Measurements from ENCODE around the gene SAFB.

SAFB gene

DNA sequence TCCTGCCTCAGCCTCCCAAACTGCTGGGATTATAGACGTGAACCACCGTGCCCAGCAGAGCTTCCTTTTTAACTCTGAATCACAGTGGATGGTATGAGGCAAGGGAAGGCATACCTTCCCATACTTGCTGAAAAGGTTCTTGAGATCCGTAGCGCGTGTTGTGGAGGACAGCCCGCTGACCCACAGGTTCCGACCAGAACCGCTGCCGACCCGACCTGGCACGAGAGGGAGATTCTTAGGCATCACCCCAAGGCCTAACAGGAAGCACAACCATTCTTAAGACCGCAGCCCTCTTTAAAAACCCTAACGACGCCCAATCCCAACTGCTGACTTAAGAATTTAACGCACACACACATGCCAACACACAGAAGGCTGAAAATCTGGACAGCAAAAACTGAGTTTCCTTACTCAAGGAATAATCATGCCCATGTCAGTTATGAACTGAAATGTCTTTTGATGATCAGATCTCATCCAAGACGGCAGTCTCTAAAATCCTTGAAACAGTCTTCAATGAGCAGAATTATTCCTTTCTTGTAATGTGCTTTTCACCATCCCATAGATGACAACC, 12.9 kb upstream of the SAFB start:
- no peak for TF ChIP-seq CTCF (IDR thresholded peaks at IDR 0.05)
- Histone ChIP-seq H3K9me3 (no peaks in the 10 kb centered on the region), H3K36me3 (peaks cover 92% of the 10 kb centered on the region), H3K4me1 (ENCODE audit: control insufficient read depth in 1 of 2, insufficient read depth in 1 of 2, low read depth in 1 of 2, low read length in 1 of 2) (no peaks in the 10 kb centered on the region), H3K27me3 (no peaks in the 10 kb centered on the region), H3K4me3 (ENCODE audit: low read depth in 1 of 2, low read length in 1 of 2) (no peak overlapping the region), H3K27ac (no peak overlapping the region)

DNA sequence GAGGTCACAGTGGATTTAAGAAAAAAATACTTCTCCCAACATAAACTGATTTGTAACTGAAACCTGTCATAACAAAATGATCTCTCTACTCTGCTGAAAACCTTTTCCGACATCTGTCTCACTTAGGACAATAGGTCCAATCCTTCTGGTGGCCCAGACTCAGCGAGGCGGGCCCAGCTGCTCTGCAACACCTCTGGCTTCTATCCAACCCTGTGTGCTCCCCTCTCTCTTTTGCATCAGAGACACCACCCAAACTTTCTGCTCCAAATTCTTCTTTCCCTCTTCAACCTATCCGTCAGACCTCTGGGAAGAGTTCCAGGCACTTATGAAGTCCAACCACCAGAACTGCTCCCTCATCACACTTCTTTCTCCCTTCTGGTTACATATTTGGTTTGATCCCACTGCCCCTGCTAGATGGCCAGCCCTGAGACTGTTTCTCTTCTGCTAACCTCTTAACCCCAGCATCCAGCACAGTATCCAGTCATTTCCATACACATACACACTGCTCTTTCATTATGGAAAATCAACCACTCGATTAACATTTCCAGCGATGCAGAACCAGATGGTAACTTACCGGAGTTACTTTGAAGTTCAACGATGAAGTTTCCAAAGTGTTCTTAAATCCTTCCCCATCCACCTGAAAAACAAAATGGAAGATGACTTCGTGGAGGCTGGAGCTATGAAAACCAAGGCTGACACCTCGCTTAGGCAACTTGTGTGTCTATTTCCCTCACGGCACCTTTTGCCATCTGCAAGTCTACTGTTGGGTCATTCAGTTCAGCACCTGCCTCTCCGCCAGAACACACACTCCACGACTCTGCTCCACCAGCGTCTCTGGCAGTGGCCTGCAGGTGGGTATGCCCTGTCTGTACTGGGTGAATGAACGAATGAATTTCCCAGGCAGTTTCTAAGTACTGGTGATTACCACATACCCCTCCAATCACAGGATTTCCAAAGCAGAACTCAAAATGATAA, 9.7 kb upstream of the SAFB start:
- peaks cover 88% of the 10 kb centered on the region for H3K36me3 ChIP-seq
- H3K9me3 ChIP-seq, result no peaks in the 10 kb centered on the region
- no peaks in the 10 kb centered on the region for H3K27me3 ChIP-seq
- H3K27ac ChIP-seq, result no peak overlapping the region
- no peaks in the 10 kb centered on the region for H3K4me1 ChIP-seq (ENCODE audit: control insufficient read depth in 1 of 2, insufficient read depth in 1 of 2, low read depth in 1 of 2, low read length in 1 of 2)
- TF ChIP-seq CTCF (IDR thresholded peaks at IDR 0.05), result no peak
- no peak overlapping the region for H3K4me3 ChIP-seq (ENCODE audit: low read depth in 1 of 2, low read length in 1 of 2)

- H3K27ac ChIP-seq, result no peak overlapping the region
- peaks cover 5 to 7% of the 10 kb centered on the region in 2 experiments for H3K4me1 ChIP-seq (ENCODE audit: control insufficient read depth in 1 of 2, insufficient read depth in 1 of 2, low read depth in 1 of 2, low read length in 1 of 2)
- H3K36me3 ChIP-seq, result peaks cover 80% of the 10 kb centered on the region
- H3K4me3 ChIP-seq (ENCODE audit: low read depth in 1 of 2, low read length in 1 of 2), result no peak overlapping the region
- no peaks in the 10 kb centered on the region for H3K9me3 ChIP-seq
- no peaks in the 10 kb centered on the region for H3K27me3 ChIP-seq
- no peak for TF ChIP-seq CTCF (IDR thresholded peaks at IDR 0.05)
Measured at GRCh38 chr19:5615756-5616327, 7.0 kb upstream of the SAFB start.

GRCh38 chr19:5617080-5617479, 5.8 kb upstream of the SAFB start:
- no peaks in the 10 kb centered on the region for H3K27me3 ChIP-seq
- no peak overlapping the region for H3K27ac ChIP-seq
- peaks cover 16 to 19% of the 10 kb centered on the region in 2 experiments for H3K4me1 ChIP-seq (ENCODE audit: control insufficient read depth in 1 of 2, insufficient read depth in 1 of 2, low read depth in 1 of 2, low read length in 1 of 2)
- no peak overlapping the region for H3K4me3 ChIP-seq (ENCODE audit: low read depth in 1 of 2, low read length in 1 of 2)
- H3K36me3 ChIP-seq, result peaks cover 79% of the 10 kb centered on the region
- TF ChIP-seq CTCF (IDR thresholded peaks at IDR 0.05), result no peak
- no peaks in the 10 kb centered on the region for H3K9me3 ChIP-seq

- peaks cover 64% of the 10 kb centered on the region for H3K36me3 ChIP-seq
Measured at GRCh38 chr19:5618591-5618990, 4.3 kb upstream of the SAFB start.

More at GRCh38 chr19:5618591-5618990, 4.3 kb upstream of the SAFB start:
- H3K27me3 ChIP-seq, result no peaks in the 10 kb centered on the region
- TF ChIP-seq CTCF (IDR thresholded peaks at IDR 0.05), result no peak
- H3K9me3 ChIP-seq, result no peaks in the 10 kb centered on the region
- H3K27ac ChIP-seq, result no peak overlapping the region
- peaks cover 16 to 23% of the 10 kb centered on the region in 2 experiments for H3K4me1 ChIP-seq (ENCODE audit: control insufficient read depth in 1 of 2, insufficient read depth in 1 of 2, low read depth in 1 of 2, low read length in 1 of 2)
- no peak overlapping the region for H3K4me3 ChIP-seq (ENCODE audit: low read depth in 1 of 2, low read length in 1 of 2)

All from neutrophil (primary cell).